ENCODE results near the gene MAP1S.
A peak's percentile ranks its signal among the peaks of the same experiment; 100 is the strongest.

MAP1S gene

GRCh38 chr19:17755977-17756670, 36.8 kb downstream of the MAP1S start:
- Histone ChIP-seq H3K9me2 (replicated peaks; ENCODE audit: control insufficient read depth, low read length) (no peaks in the 10 kb centered on the region), H3K4me2 (ENCODE audit: low read length) (peak overlapping the region; percentile 94), H3K27ac (ENCODE audit: low read depth, low read length) (peak overlapping the region; percentile 94; the same call in 1 of the 2 replicates), H3K4me3 (ENCODE audit: low read length) (peak overlapping the region; percentile 42), H3K4me1 (ENCODE audit: control insufficient read depth, low read length) (peaks cover 67% of the 10 kb centered on the region), H3K36me3 (ENCODE audit: control insufficient read depth, low read length) (peaks cover 77% of the 10 kb centered on the region), H3K79me2 (ENCODE audit: control insufficient read depth, low read length) (peaks cover 48% of the 10 kb centered on the region), H3K9me3 (ENCODE audit: control insufficient read depth, insufficient read depth, low read length) (no peaks in the 10 kb centered on the region), H3F3A (ENCODE audit: control insufficient read depth, insufficient read depth) (peaks cover 23% of the 10 kb centered on the region), H4K20me1 (ENCODE audit: control insufficient read depth, insufficient read depth, low read depth, low read length) (0 out of 2 replicates have a peak, but pooled peaks cover 7% of the 10 kb centered on the region), H3K27me3 (ENCODE audit: control insufficient read depth, low read length) (no peaks in the 10 kb centered on the region)
- TF ChIP-seq CTCF (IDR thresholded peaks at IDR 0.05; ENCODE audit: low read depth, low read length, poor library complexity, severe bottlenecking): no peak
- TF ChIP-seq EZH2phosphoT487 (IDR thresholded peaks at IDR 0.05; ENCODE audit: borderline replicate concordance, low read length): no peak

GRCh38 chr19:17757125-17757524, 37.8 kb downstream of the MAP1S start:
- H3K79me2 ChIP-seq (ENCODE audit: control insufficient read depth, low read length): peaks cover 39% of the 10 kb centered on the region
- peaks cover 19% of the 10 kb centered on the region for H3F3A ChIP-seq (ENCODE audit: control insufficient read depth, insufficient read depth)
- no peak overlapping the region for H3K4me2 ChIP-seq (ENCODE audit: low read length)
- H4K20me1 ChIP-seq (ENCODE audit: control insufficient read depth, insufficient read depth, low read depth, low read length): 0 out of 2 replicates have a peak, but pooled peaks cover 7% of the 10 kb centered on the region
- H3K36me3 ChIP-seq (ENCODE audit: control insufficient read depth, low read length): peaks cover 74% of the 10 kb centered on the region
- H3K27me3 ChIP-seq (ENCODE audit: control insufficient read depth, low read length): no peaks in the 10 kb centered on the region
- H3K27ac ChIP-seq (ENCODE audit: low read depth, low read length): no peak overlapping the region
- peaks cover 59% of the 10 kb centered on the region for H3K4me1 ChIP-seq (ENCODE audit: control insufficient read depth, low read length)
- H3K9me2 ChIP-seq (replicated peaks; ENCODE audit: control insufficient read depth, low read length): no peaks in the 10 kb centered on the region
- no peaks in the 10 kb centered on the region for H3K9me3 ChIP-seq (ENCODE audit: control insufficient read depth, insufficient read depth, low read length)
- no peak overlapping the region for H3K4me3 ChIP-seq (ENCODE audit: low read length)
- TF ChIP-seq CTCF (IDR thresholded peaks at IDR 0.05; ENCODE audit: low read depth, low read length, poor library complexity, severe bottlenecking) (no peak), EZH2phosphoT487 (IDR thresholded peaks at IDR 0.05; ENCODE audit: borderline replicate concordance, low read length) (no peak)

GRCh38 chr19:17758515-17758914, 39.2 kb downstream of the MAP1S start:
- Histone ChIP-seq H3K36me3 (ENCODE audit: control insufficient read depth, low read length) (peaks cover 77% of the 10 kb centered on the region), H3K27ac (ENCODE audit: low read depth, low read length) (no peak overlapping the region), H3K27me3 (ENCODE audit: control insufficient read depth, low read length) (no peaks in the 10 kb centered on the region), H3K79me2 (ENCODE audit: control insufficient read depth, low read length) (peaks cover 27% of the 10 kb centered on the region), H4K20me1 (ENCODE audit: control insufficient read depth, insufficient read depth, low read depth, low read length) (0 out of 2 replicates have a peak, but pooled peaks cover 7% of the 10 kb centered on the region), H3K4me1 (ENCODE audit: control insufficient read depth, low read length) (peaks cover 48% of the 10 kb centered on the region), H3K9me2 (replicated peaks; ENCODE audit: control insufficient read depth, low read length) (no peaks in the 10 kb centered on the region), H3K4me2 (ENCODE audit: low read length) (no peak overlapping the region), H3K4me3 (ENCODE audit: low read length) (no peak overlapping the region), H3K9me3 (ENCODE audit: control insufficient read depth, insufficient read depth, low read length) (no peaks in the 10 kb centered on the region), H3F3A (ENCODE audit: control insufficient read depth, insufficient read depth) (peaks cover 15% of the 10 kb centered on the region)
- no peak for TF ChIP-seq CTCF (IDR thresholded peaks at IDR 0.05; ENCODE audit: low read depth, low read length, poor library complexity, severe bottlenecking)
- TF ChIP-seq EZH2phosphoT487 (IDR thresholded peaks at IDR 0.05; ENCODE audit: borderline replicate concordance, low read length): no peak

All from DOHH2 (cell line).